ENCODE results near the gene TCF7. TPM values are rescaled to one million over a fixed set of nuclear protein-coding genes. Genes with fewer than 3 reads are reported as not detected.

TCF7 gene
- 12.6 to 16.6 TPM (median 15.3 TPM) in 5 replicates for total RNA-seq (2022; extraction: Qiagen RNA extraction)

DNA sequence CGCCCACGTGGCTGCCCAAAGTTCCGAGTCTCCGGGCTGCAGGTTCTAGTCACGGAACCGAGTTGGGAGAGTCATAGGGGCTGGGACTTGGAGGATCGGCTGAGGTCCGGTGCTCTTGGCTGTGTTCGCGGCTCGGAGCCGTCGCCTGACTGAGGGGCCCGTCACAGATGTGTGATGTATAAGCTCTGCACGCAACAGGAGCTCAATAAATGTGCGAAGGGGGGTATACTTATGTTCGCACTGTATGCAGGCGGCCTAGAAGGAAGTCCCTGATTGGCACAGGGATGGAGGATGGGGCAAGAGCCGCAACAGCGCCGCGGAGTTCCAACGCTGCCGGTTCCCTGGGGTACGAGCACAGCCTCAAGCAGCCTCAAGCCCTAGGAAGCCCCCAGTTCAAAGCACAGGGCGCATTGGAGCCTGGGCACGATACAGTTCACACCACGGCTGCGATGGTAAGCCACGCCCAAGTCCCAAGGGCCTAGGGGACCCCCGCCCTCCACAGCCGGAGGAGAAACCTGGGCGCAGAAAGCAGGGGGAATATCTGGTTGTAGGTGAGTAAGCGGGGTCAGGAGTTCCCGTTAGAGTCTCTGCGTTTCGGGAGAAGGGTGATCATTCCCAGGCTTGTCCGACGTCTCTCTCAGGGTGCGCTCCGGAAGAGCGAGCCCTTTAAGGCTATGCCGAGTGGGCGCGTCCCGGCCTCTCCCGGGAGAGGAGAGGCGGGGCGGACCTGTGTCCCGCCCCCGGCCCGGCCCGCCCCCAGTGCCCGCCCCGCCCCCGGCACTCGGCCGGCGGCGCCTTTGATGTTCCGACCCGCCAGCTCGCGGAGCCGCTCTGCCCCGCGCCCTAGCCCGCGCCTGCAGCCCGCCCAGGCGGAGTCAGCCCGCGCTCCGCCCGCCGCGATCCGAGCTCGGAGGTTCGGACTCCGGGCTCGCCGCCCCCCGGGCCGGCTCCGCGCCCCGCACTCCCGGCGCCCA, at the start of gene TCF7:
TCF7 (plus strand) TSS at position 780 of the 974 bp plus-strand sequence. CDS start 226 bp downstream, outside the sequence.

GRCh38 chr5:134176511-134177368, 62.3 kb downstream of the TCF7 start, which contains the start of gene SKP1:
Gene SKP1, minus strand, starts transcription at chr5:134176950. Its CDS starts 2,928 bp downstream, at chr5:134174022.

Other genes starting within 250 kb of the TCF7 start
- 41.3 to 59.1 TPM (median 55.4 TPM) in 5 replicates for gene C5orf15, start 146.1 kb upstream of the TCF7 start, total RNA-seq (2022; extraction: Qiagen RNA extraction)
- gene VDAC1, start 109.7 kb upstream of the TCF7 start, total RNA-seq (2022; extraction: Qiagen RNA extraction), result 397 to 403 TPM (median 398 TPM) in 5 replicates
- 604 to 794 TPM (median 610 TPM) in 5 replicates for gene SKP1, start 62.3 kb downstream of the TCF7 start, total RNA-seq (2022; extraction: Qiagen RNA extraction)
- gene PPP2CA, start 111.4 kb downstream of the TCF7 start, total RNA-seq (2022; extraction: Qiagen RNA extraction), result 249 to 282 TPM (median 272 TPM) in 5 replicates

All from A549 treated with CORT108297 at 1 μM for 4 hours (cell line).